HG02973 (cell line): Measurements from ENCODE around the gene TMEM132D.

Experiments used
- ATAC-seq: cut with Tn5 transposase; IDR thresholded peaks from one replicate; pipeline ENCODE4 v1.9.1; 2021; ENCODE audit warnings: moderate library complexity; ENCODE audit not compliant: unreplicated experiment

Gene TMEM132D

DNA sequence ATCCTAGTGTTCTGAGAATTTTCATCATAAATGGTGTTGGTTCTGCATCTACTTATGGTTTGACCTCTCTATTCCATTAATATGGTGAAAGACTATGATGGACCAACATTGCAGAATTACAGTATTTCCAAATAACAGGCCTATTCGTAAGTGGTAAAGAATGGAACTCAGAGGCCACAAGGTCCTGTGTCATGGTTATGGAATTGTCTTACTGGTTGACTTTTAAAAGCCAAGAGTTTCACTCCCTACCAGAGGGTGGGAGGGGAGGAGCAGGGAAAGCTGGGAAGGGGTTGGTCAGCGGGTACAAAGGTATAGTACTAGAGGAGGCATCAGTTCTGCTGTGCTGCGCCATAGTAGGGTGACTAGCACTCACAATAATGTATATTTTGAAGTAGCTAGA lies 153.4 kb downstream of the TMEM132D start:
- ATAC-seq, result no peak

DNA sequence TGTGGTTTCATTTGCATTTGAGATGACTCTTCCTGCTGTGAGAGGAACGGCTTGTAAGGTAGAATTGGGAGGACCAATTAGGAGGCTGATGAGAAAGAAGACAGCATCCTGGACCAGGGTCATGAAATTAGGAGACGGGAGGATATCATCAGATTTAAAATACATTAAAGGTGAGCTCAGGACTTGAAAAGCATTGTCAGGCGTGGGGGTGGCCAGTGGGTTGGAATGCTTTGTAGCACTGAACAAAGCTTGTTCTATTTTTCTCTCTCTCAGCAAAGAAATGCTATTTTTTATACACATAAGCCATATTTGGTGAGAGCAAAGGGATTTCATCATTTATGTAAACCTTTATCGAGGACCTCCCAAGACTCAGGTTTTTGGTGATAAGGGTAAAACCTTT lies 157.5 kb downstream of the TMEM132D start:
- no peak for ATAC-seq

DNA sequence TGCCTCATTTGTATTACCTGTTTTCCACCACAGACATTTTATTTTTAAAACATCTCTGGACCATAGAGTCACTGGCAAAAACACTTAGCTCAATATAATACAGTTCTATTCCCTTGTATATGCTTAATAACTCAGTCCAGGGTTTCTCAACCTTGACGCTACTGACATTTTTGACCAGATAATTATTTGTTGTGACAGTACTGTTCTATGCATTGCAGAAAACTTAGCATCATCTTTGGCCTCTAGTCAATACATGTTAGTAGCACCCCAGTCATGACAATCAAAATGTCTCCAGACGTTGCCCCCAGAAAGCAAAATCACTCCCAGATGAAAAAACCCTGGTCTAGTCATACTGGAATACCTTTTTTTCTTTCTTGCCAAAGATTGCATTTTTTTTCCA lies 174.7 kb downstream of the TMEM132D start:
- ATAC-seq, result no peak

DNA sequence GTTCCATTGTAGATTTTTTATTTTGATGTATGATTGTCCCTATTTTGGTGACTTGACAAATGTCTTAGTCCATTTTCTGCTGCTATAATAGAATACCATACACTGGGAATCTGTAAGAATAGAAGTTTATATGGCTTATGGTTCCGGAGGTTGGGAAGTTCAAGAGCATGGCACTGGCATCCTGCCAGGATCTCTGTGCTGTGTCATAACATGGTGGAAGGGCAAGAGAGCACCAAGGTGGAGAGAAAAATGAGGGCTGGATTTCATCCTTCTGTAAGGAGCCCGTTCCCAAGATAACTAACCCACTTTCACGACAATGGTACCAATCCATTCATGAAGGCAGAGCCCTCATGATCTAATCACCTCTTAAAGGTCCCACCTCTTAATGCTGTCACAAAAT lies 176.7 kb downstream of the TMEM132D start:
- ATAC-seq, result no peak

DNA sequence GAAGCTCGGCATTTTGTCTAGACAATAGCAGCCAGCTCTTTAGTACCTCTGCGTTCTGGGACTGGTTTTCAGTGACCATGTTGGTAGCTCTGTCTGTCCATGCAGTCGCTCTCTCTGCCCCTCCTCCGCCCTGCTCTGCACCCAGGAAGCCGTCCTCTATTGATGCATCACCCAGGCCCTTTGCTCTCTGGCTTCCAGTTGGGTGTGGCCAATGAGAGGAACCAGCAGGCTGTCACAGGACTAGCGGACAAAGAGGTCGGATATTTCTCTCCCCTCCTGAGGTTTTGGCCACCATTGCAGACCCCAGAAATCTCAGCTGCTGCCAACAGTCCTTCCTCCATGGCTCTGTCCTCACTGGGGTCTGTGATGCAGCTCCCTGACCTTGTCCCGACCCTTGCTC lies 180.6 kb downstream of the TMEM132D start:
- ATAC-seq, result no peak

DNA sequence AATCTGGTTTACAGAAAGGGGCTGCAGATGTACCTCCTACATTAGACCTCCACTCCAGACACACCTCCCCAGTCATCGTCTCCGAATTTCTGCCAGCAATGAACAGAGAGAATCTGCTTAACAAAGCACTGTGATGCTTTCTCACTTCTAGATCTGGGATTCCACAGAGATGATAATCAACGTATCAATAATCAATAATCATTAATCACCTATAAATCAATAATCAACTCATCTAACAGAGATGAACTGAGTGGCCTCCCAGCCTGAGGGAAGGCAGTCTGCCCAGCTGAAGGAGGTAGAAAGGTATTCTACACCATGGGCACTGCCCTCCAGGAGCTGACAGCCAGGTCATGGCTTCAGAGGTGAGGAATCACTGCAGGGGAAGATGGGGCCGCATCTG lies 183.2 kb downstream of the TMEM132D start:
- no peak for ATAC-seq

DNA sequence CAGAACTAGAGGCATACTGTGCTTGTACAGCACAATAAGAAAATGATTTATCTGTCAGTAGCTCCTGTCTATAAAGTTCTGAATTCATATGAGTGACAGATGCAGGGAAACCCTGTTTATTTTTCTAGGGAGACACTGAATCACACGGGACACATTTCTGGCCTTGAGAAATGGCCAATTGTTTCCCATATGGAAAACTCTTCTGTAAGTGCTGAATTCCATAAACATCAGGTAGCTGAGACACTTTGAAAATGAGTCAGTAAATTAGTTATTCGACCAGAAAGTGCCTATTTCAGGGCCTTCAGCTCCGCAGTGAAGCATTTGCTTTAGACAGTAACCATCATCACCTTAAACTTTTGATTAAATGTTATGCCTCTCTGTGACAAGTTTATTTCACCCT lies 184.4 kb downstream of the TMEM132D start:
- ATAC-seq, result no peak

DNA sequence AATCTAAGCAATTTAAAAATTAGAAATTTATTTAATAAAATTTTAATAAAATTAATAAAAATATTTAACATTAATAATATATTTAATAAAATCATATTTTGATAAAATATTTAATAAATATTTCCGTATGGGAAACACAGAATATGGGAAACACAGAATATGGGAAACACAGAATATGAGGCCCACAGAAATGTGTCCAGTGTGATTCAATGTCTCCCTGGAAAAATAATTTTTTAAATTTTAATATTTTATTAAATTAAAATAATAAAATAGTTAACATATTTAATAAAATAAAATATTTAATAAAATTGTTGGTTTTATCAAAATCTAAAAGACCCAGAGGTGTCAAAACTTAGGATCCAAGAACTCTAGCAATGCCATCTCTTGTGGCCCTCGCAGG lies 186.4 kb downstream of the TMEM132D start:
- ATAC-seq, result no peak

DNA sequence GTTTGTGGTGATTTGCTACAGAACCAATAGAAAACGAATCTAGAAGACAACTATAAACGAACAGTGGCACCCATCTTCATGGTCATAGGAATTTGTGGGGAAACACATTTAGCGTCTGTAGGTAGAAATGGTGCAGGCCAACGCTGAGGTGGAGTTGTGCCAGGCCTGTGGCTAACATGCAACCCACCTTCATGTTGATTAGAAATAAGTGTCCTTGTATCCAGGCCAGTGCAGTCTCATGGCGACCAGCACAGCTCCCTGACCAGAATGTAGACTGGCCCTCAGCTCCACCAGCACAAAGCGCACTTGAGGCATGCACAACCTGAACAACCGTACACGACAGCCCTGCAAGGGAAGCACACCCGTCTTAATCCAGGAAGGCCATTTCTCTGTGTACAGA lies 187.0 kb downstream of the TMEM132D start:
- ATAC-seq, result no peak

DNA sequence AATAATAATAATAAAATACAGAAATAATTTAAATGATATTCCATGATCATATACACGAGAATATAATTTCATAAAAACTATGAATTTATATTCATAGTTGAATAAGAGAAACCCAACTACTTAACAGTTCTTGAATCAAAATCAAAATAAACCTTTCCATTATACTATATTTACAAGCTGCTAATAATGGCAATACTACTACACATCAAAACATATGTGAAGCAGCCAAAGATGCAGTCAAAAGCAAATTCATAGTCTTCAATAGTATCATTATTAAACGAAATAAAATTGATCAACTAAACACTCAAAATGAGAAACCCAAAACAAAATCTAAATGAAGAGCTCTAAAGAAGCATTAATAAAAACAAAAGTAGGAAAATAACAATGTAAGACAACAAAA lies 197.1 kb downstream of the TMEM132D start:
- no peak for ATAC-seq

DNA sequence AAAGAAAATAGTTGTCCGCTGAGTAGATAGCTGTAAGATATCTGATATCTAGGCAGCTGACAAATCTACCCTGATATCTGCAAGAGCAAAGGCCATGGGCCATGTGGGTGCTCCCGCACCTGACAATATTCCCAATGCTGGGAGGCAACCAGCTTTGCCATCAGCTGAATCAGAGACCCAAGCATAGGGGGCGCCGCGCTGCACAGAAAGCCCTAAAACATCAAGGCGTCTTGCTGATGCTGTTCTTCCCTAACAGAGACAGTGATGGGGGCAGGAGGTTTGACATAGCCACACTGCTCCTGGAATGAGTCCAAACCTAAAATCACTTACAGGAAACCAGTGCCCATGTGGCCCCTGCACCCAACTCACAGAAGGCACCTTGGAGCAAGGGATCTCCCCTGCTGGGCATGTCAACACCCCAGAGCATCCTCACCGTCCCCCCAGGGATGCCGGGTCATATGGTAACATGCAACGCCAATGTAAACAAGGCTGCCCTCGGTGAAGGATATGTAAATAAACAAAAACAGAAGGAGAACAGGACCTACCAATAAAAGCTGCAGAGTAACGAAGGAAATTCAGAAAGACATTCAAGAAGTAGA lies 199.5 kb downstream of the TMEM132D start:
- no peak for ATAC-seq

DNA sequence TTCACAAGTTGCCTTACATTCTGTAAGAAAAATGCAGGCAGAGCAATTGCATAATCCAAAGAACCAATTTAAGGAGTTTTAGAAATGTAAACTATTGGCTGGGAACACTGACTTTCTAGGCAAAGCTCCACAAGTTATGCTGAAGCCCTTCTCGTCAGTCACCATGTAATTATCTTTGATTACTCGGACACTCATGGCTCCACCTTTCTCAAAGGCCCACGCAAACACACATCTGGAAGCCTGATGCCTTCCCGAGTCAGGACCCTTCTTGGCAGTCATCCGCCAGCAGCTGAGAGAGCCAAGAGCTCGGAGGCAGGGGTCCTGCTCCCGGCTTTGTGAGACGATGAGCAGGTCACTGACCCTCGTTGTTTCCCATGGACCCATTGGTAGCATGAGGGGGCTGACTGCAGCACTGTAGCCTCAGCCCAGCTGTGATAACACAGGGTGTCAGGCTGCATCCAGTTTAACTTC lies 202.2 kb downstream of the TMEM132D start:
- ATAC-seq, result no peak

DNA sequence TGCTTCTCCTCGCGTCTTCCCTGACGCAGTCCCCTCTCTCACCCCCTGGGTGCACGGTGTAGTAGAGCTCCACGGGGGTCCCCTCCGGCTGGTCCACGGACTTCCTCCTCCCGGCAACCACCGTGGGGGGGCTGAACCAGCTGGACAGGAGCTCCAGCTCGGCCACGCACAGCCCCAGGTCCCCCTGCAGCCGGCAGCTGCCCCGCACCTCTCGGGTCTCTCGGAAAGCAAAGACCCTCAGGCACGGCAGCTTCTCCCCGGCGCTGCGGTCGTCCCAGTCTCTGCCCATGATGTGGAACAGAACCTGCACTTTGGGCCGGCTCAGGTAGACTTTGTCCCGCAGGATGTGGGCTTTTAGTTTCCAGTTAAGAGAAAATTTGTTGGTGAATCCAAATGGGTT lies 203.8 kb downstream of the TMEM132D start:
- no peak for ATAC-seq

DNA sequence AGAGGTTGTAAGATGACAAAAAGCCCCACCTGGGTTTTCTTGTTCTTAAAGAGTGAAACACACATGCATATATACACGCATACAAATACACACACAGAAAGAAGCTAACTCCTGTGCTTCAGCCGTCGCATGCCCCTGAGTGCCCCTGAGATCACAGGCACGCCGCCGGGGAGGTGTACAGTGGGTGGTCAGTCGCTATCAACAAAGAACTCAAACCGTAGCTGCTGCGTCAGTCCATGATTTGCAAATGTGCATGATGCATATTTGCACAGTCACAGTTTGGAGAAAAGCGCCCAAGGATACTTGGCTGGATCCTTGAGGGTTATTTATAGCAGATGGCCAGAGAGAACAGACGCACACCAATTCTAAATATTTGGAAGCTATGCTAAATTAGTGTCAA lies 206.9 kb downstream of the TMEM132D start:
- no peak for ATAC-seq

DNA sequence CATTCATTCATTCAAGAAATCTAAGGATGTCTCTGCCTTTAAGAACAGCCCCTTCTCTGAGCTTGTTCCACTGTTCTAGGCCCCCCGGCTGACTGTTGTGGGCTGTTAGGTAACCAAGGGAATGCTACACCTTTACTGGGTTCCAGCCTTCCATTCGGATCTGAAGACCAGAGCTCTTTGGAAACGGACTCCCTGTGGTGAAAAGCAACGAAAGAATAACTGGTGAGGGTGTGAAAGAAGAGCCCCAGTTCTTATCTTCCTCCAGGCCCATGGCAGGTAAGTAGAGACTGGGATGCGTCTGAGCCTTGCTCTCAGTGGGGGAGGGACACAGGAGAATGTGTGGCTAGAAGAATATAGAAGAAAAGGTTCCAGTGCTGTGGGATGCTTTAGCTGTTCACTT lies 207.4 kb downstream of the TMEM132D start:
- ATAC-seq, result no peak

DNA sequence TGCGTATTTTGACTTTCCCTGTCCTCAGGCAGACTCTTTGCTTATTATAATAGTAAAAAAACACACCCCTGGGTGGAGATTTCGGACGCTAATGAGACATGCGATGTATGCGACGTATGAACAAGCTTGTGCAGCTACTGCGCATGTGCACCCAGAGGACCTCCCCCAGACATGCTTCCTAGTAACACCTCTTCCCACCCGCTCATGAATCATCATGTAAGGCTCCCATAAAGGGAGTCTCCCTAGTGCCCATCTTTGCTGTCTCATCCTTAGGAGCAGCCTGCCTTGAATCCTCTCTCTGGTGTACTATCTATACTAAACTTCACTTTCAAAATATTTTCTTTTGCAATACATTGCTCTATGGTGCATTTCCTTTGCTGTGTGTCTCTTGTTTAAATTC lies 210.1 kb downstream of the TMEM132D start:
- ATAC-seq, result no peak

DNA sequence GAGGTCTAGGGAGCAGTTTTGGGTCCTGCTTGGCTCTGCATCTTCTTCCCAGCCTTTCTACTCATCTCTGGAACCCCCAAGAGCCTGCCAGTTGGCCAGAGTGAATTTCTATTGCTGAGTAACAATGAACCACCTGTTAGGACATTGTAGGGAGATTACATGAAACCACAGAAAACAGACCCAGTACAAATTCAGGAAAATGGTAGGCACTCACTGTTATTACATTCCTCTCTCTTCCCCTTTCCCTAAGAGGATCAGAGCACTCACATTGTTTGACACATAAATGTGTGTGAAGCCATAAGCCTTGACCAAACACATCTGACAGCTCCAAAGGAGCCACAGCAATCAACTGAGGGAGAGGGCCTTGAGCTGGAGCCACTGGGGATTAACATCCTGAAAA lies 216.1 kb downstream of the TMEM132D start:
- ATAC-seq, result no peak

DNA sequence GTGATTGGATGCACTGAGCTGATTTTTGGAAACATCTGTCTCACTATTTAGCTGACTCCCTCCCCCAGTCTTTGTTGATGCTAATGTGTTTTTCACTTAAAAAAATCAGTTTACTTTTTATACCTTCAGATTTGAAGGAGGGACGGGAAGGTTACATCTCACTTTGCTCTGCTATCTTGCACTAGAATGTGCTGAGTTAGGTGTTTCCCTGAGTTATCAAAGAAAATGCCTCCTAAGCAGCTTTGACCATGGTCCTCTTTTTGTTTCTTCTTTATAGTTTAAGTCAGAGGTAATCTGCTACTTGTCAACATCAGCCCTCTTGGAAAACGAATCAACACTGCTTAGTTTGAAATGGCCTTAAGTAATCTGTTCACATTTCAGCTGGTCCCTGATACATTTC lies 222.0 kb downstream of the TMEM132D start:
- no peak for ATAC-seq

DNA sequence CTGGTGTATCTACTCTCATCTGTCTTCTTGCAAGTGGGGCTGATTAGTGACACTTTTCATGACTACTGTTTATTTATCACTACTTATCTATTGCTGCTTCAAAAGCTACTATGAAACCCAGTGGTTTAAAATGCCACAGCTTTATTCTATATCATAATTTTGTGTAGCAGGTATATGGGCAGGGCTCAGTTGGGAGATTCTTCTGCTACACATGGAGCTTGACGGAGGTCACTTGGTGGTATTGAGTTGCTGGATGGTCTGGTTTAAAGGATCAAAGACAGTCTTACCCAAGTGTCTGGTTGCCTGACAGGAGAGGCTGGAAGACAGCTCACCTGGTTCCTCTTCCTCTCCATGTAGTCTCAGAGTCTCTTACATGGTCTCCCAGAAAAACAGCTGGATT lies 222.7 kb downstream of the TMEM132D start:
- ATAC-seq, result no peak

DNA sequence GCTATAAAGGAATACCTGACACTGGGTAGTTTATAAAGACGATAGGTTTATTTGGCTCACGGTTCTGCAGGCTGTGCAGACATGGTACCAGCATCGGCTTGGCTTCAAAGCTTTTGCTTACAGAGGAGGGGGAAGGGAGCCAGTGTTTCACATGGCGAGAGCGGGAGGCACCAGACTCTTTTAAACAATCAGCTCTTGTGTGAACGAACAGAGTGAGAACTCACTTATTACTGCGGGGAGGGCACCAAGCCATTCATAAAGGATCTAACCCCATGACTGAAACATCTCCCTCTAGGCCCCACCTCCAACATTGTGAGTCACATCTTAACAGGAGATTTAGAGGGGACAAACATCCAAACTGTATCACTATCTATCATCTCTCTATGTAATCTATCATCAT lies 227.4 kb downstream of the TMEM132D start:
- ATAC-seq, result no peak

DNA sequence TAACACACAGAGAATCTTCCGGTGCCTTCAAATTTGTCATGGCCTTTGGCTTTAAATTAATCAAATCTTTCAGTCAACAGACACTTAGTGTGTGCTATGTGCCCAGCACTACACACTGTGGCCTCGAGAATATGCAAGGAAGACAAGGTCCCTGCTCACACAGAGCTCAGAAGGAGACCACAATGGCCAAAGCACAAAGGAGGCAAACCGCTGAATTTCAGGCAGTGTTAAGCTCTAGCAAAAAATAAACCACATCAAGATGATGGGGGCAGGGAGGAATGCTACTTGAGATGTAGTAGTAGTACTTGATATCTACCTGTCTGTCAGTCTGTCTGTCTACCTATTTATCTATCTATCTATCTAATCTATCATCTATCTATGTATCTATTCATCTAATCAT lies 227.9 kb downstream of the TMEM132D start:
- no peak for ATAC-seq

DNA sequence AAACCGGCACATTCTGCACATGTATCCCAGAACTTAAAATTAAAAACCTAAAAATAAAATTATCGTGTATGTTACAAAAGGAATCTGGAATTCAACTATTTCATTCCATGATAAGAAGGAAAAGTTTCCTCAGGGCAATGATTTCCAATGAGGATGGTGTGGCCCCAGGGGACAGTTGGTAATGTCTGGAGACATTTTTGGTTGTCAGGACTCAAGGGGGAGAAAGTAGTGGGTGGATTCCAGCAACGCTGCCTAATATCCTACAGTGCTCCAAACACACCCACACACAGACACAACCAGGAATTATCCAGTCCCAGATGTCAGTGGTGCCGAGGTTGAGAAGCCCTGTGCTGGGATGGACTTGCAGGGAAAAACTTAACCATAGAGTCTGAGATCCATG lies 228.3 kb downstream of the TMEM132D start:
- no peak for ATAC-seq

DNA sequence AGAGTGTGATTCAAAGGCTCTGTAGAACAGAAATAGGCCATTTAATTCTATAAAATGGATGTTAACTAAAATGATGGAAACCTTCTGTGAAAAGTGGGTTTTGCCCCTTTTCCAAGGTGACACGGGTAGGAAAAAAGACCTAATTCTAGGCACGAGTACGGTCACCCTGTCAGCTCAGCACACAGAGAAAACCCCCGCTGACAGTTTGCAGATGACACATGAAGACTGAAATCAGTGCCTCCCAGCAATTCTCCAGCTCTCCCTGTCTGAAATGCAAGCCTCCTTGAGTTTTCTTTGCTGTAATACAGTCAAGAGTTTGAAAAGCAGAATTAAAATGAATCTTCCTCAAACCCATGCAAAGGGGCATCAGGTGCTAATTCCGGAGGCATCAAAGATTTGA lies 230.0 kb downstream of the TMEM132D start:
- ATAC-seq, result no peak

DNA sequence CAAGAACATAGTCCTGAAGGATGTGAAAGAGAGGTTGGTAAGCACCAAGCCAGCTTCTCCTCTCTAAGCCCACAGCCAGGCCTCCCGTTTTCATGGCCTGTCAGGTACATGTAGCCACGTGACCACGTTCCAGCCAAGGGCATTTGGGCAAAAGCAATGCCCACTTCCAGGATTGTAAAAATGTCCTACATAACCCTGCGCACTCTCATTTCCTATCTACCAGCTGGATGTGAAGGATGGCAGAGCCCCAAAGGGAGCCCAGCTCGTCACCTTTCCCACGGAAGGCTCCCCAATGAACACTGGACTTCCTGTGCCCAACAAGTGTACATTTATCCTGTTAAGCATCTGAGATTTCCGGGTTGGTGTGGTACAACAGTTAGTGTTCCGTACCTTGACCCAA lies 231.7 kb downstream of the TMEM132D start:
- no peak for ATAC-seq
